Activated CD4-positive, alpha-beta T cell treated with anti-CD3 and anti-CD28 coated beads for 4 hours (primary cell): ENCODE measurements around the gene SLC1A2.
A peak's percentile ranks its signal among the peaks of the same experiment; 100 is the strongest.

Source experiments
- DNase-seq, 2 donors: peaks; one replicate each; pipeline ENCODE4 v3.0.0-alpha.2; 2020

Gene SLC1A2

GRCh38 chr11:35265755-35266454, 153.5 kb downstream of the SLC1A2 start:
- DNase-seq = no peak

- DNase-seq = no peak
These were observed 156.6 kb downstream of the SLC1A2 start for GRCh38 chr11:35262735-35263134.

GRCh38 chr11:35262056-35262455, 157.3 kb downstream of the SLC1A2 start:
- DNase-seq = no peak

GRCh38 chr11:35261197-35261596, 158.2 kb downstream of the SLC1A2 start:
- DNase-seq = no peak

GRCh38 chr11:35260342-35260985, 158.9 kb downstream of the SLC1A2 start:
- no peak for DNase-seq

GRCh38 chr11:35259529-35259928, 159.8 kb downstream of the SLC1A2 start:
- DNase-seq = no peak

- no peak for DNase-seq
These were observed 162.1 kb downstream of the SLC1A2 start for GRCh38 chr11:35257281-35257680.

GRCh38 chr11:35256296-35256695, 163.1 kb downstream of the SLC1A2 start:
- DNase-seq = no peak

- DNase-seq = no peak
These were observed 163.8 kb downstream of the SLC1A2 start for GRCh38 chr11:35255514-35255913.

- DNase-seq = no peak
These were observed 166.1 kb downstream of the SLC1A2 start for GRCh38 chr11:35253237-35253636.

GRCh38 chr11:35250621-35251020, 168.7 kb downstream of the SLC1A2 start:
- DNase-seq = no peak

- no peak for DNase-seq
These were observed 169.2 kb downstream of the SLC1A2 start for GRCh38 chr11:35250192-35250591.

- DNase-seq = no peak
These were observed 170.6 kb downstream of the SLC1A2 start for GRCh38 chr11:35248558-35249323.

- no peak for DNase-seq
These were observed 171.5 kb downstream of the SLC1A2 start for GRCh38 chr11:35247863-35248262.

GRCh38 chr11:35247428-35247827, 171.9 kb downstream of the SLC1A2 start:
- DNase-seq = peak; percentile 46 to 58

- DNase-seq = no peak
These were observed 172.6 kb downstream of the SLC1A2 start for GRCh38 chr11:35246745-35247144.

GRCh38 chr11:35245786-35246185, 173.6 kb downstream of the SLC1A2 start:
- no peak for DNase-seq

- DNase-seq = no peak
These were observed 174.3 kb downstream of the SLC1A2 start for GRCh38 chr11:35245056-35245455.

GRCh38 chr11:35243774-35244173, 175.6 kb downstream of the SLC1A2 start:
- DNase-seq = no peak

GRCh38 chr11:35242412-35243242, 176.7 kb downstream of the SLC1A2 start:
- DNase-seq = no peak

- no peak for DNase-seq
These were observed 177.8 kb downstream of the SLC1A2 start for GRCh38 chr11:35241531-35241930.

- no peak for DNase-seq
These were observed 178.3 kb downstream of the SLC1A2 start for GRCh38 chr11:35241083-35241482.

- DNase-seq = no peak
These were observed 179.8 kb downstream of the SLC1A2 start for GRCh38 chr11:35239471-35240075.
